DMS 273 (cell line): ENCODE measurements around the gene SNCA.
A peak's percentile ranks its signal among the peaks of the same experiment; 100 is the strongest.

Source experiments
- DNase-seq: peaks from one replicate; lab custom pipeline; 2025; ENCODE audit not compliant: unreplicated experiment; lab: John Stamatoyannopoulos, UW

Gene SNCA

DNA sequence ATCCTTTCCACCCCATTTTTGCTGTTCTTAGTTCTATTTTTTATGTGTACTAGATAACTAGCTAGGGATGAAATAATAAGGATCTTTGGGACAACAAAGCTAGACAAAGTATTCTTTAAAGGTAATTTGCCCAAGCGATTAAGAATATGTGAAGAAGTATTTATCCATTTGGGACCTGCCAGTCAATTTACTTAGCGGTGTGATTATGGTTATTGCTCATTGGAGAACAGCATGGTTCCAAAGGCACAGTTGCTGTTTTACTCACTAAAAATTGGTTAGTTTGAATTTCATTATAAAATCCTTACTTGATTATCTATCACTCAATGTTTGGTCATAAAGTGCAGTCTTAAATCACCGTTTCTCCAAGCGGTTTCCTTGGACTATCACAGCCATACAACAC is 124.1 kb downstream of the SNCA start:
- no peak for DNase-seq

DNA sequence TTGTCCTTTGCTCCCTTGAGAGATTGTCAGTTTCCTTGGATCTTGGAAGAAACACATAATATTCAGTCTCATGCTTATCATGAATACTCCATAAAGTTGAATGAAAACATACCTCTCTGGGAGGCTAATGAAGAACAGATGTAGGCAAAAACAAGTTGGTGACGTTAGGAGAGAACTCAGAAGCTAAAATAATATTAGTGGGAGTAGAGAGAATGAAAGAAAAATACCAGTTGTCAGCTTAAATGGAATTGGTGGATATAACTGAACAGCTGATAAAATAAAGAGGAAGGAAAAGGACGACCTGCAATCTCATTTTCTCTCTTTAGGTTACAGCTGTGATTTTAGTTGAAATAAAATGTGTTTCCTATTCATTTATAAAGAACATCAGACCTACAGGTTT is 124.8 kb downstream of the SNCA start:
- no peak for DNase-seq

GRCh38 chr4:89708903-89709421 is 128.0 kb downstream of the SNCA start:
- no peak for DNase-seq

DNA sequence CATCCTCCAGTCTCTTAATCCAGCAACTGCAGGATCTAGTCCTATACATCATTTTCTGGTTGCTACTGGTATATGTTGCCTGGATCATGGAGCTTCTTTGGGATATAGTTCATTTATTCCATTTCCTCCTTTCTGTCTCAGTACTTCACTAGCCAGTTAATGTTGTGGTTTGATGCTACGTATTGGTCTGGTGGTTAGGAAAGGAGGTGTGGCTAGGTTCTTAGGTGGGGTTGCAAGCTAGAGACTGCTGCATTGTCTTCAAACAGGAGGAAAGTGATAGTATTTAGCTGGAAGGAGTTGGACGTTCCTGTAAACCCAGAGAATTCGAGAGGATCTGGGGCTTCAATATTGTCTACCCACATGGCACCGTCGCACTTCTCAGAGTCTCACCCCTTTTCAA is 129.5 kb downstream of the SNCA start:
- no peak for DNase-seq

GRCh38 chr4:89704651-89705395 is 132.1 kb downstream of the SNCA start:
- DNase-seq: peak; percentile 73

DNA sequence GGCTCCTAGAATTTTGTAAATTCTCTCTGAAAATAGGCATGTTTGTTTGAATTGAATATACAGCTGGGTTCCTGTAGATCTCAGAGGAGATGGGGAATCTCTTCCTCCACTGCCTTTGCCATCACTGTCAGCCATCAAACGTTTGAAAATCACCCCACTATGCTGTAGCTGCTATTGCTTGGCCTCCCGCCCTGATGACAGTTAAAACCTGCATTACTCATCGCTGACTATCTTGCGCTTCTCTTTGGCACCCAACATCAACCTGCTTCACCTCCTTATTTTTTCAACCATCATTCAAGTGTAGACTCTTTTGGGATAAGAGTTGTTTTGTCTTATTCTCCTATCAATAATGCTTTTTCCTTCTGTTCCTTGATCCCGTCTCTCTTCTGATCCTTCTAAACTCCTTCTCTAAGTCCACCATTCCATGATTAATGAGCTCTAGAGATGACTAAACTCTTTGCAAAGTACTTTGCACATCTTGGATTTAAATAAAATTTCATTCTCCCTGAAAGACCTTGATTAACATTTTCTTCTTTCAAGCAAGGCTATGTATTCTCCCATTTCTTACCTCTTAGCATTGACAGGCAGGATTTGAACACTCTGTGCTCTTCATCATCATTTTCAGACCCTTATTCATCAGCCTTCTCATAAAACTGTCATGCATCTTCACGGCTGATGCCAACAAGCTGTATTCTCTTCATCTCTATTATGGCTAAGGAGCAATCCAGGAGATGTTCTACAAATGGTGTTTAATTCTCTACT is 133.0 kb downstream of the SNCA start:
- DNase-seq: no peak

DNA sequence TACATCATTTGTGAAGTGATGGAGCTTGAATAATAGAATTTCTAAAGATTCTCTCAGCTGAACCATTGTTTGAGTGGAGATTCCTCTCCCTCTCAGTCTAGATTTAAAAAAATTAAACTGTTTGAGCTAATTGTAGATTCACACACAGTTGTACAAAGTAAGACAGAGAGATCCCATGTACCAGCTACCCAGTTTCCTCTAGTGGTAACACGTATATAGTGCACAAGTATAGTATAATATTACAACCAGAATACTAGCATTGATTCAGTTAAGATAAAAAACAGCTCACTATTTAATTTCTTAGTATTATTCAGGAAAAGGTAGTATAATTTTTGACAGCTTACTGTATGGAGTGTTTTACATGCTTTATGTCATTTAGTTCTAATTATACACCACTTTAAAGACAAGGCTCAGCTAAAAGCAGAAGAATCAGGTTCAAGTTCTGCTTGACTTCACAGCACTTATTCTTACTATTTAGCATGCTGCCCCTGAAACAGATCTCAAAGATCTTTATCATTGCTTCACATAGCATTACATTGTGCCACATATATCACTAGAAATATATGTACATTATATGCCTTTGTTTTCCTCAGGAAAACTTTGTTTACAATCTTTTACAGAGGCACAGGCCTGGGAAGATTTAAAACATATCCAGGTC is 136.1 kb downstream of the SNCA start:
- no peak for DNase-seq

DNA sequence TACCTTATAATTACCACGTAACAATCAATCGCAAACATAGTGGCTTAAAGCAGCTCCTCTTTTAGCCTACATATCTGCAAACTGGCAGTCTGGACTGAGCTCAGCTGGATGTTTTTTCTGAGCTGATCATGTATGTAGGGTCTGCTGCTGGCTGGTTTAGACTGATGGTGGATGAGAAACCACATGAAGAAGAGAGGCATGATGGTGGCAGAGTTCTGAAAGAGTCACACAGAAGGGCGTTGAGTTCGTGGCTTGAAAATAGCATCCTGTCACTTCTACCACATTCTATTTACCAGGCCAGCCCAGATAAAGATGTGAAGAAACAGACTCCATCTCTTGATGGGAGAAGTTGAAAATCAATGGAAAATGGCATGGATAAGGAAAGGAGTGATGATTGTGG is 151.3 kb downstream of the SNCA start:
- DNase-seq: no peak

DNA sequence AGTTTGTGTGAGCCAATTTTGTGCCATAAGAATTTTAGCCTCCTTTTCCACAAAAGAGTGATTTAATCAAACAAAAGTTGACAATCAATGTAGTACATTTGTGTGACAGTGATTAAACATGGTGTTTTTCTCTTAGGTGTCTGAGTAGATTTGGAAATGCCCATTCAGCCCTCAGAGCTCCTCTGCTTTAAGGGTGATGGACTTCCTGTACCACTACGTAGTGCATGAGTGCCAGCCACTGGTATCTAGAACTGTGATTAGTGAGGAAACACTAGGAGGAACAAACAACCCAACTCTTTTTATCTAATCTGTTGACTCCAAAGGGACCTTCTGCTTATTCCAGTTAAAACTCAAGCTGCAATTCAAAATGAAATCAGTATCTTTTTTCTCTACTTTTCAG is 151.7 kb downstream of the SNCA start:
- no peak for DNase-seq

DNA sequence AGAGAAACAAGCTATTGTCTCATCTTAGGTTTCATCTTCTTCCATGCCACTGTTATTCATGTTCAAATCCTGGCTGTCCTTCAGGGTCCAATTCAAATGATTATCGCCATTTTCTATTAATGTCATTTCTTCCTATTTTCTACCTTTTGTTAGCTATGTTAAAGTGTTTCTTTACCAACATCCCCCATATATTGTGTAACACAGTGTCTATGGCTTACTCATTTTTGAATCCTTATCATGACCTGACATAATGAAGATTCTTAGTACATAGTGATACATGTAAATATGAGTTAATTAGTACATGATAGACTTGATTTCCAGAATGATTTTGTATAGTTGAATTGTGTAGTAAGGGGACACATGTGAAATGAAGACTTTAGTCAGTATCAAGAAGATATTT is 152.4 kb downstream of the SNCA start:
- DNase-seq: no peak

DNA sequence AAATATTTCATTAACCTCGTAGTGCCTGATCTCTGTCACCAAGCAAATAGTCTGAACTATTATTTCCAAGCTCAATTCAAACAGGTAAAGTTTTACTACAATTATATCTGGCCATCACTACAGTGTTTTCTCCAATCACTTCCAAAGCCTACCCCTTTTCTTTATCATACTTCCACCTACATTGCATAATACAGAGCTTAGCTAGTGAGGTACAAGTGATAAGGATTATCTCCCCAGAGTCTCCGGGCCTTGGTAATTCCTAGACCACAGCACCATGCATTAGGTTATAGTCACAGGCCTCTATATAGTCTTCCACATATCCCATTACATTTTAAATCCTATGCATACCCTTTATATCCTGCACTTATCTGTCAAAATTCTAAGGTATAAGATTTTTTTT is 154.2 kb downstream of the SNCA start:
- no peak for DNase-seq

- no peak for DNase-seq
These were observed 155.3 kb downstream of the SNCA start for GRCh38 chr4:89681671-89682070.

DNA sequence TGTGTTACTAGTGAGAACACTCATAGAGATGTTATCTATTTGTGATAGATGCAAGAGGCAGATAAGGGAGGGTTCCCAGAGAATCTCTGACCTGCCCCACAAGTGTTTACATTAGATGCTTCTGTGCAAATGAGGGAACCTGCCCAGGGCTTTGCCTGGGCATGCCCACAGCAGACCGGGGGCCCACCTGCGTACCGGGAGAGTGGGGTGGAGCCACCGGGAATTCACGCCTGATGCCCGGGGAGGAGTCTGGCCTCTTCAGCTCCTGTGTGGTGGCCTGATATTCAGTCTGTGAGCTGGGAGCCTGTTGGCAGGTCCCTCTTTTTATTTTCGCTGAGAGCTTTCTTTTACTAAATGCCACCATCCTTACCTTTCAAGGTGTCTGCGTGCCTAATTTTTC is 155.7 kb downstream of the SNCA start:
- DNase-seq: no peak

DNA sequence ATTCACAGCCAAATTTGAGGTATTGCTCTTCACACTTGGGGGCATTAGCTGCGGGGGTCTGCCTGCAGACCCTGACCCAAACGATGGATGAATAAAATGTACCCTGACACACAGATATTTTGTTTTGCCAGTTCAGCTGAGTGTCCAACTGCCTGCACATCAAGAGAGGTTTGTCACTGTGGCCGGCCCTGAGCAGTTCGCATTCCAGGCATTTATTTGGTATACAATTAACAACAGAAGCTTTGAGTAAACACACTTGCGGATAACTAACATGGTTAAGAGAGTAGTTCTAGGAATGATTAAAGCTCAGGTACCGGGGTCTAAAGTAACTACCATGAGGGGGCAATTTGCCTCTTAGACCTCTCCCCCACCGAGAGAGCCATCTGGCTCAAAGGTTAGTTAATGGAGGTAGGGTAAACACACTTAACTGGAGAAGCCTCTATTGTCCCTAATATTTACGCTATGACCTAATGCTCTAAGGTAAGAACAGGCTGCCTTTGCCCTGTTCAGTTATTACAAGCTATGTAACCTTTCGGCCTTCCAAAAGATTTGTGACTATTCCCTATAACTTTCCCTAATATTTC is 162.0 kb downstream of the SNCA start:
- DNase-seq: no peak
